ENCODE results near the gene ARMC7.
A peak's percentile ranks its signal among the peaks of the same experiment; 100 is the strongest.

The ARMC7 gene

GRCh38 chr17:75109046-75109406 is 743 bp upstream of the ARMC7 start:
- Histone ChIP-seq H3K4me1 (ENCODE audit: control insufficient read depth, insufficient read depth, low read length) (peaks cover 11% of the 10 kb centered on the region), H3K9me3 (ENCODE audit: control insufficient read depth, low read length) (no peaks in the 10 kb centered on the region)
- DNase-seq (ENCODE audit: low read depth), result no peak

DNA sequence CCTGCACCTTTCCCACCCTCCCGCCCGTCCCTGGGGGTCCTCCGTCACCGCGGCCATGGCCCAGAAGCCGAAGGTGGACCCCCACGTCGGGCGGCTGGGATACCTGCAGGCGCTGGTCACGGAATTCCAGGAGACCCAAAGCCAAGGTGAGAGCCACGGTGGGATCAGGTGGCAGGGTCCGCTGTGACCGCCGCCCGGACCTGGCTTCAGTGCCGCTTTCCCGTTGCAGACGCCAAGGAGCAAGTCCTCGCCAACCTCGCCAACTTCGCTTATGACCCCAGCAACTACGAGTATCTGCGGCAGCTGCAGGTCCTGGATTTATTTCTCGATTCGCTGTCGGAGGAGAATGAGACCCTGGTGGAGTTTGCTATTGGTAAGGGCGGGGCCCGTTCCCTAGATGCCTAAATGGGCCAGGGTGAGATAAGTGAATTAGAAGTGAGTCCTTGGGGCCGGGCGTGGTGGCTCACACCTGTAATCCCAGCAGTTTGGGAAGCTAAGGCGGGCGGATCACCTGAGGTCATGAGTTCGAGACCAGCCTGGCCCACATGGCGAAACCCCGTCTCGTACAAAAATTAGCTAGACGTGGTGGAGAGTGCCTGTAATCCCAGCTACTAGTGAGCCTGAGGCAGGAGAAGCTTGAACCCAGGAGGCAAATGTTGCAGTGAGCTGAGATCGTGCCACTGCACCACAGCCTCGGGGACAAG is 617 bp downstream of the ARMC7 start:
- Histone ChIP-seq H3K9ac (ENCODE audit: low read length) (peak overlapping the region; percentile 90), H3K4me1 (ENCODE audit: control insufficient read depth, insufficient read depth, low read length) (peaks cover 21% of the 10 kb centered on the region), H3K4me3 (ENCODE audit: low read length) (peak overlapping the region; percentile 94), H3K27me3 (replicated peaks; ENCODE audit: control insufficient read depth, insufficient read depth, low read length) (no peaks in the 10 kb centered on the region), H3K9me3 (ENCODE audit: control insufficient read depth, low read length) (no peaks in the 10 kb centered on the region), H3K36me3 (ENCODE audit: control insufficient read depth, insufficient read depth, low read length, severe bottlenecking) (no peaks in the 10 kb centered on the region)
- DNase-seq (ENCODE audit: low read depth), result peak; percentile 25

More at GRCh38 chr17:75109046-75109406, 743 bp upstream of the ARMC7 start:
- H3K36me3 ChIP-seq (ENCODE audit: control insufficient read depth, insufficient read depth, low read length, severe bottlenecking), result no peaks in the 10 kb centered on the region
- peak overlapping the region; percentile 90 for H3K9ac ChIP-seq (ENCODE audit: low read length)
- H3K27me3 ChIP-seq (replicated peaks; ENCODE audit: control insufficient read depth, insufficient read depth, low read length), result no peaks in the 10 kb centered on the region
- peak overlapping the region; percentile 94 for H3K4me3 ChIP-seq (ENCODE audit: low read length)

DNA sequence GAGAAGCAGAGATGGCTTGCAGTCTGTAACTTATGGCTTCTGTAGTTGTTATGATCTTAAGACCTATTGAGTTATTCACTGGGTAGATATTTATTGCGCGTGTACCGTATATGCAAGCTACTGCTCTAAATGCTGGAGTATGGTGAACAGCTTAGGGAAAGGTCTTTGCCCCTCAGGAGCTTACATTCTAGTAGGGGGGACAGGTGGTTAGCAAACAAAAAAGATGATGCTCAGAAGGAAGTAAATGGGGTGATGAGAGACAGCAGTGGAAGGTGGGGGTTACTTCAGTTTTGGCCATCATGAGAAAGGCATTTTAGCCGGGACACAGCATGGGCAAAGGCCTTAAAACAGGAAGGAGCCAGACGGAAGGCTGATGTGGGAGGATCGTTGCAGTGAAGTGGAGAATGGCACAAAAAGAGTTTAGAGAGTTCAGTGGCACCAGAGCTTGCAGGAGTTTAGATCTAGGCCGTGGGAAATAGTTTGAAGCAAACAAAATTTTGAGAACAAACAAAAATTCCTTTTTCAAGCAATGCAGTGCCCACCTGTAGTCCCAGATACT is 2.1 kb downstream of the ARMC7 start:
- Histone ChIP-seq H3K9me3 (ENCODE audit: control insufficient read depth, low read length) (no peaks in the 10 kb centered on the region), H3K9ac (ENCODE audit: low read length) (no peak overlapping the region), H3K4me3 (ENCODE audit: low read length) (no peak overlapping the region), H3K4me1 (ENCODE audit: control insufficient read depth, insufficient read depth, low read length) (peaks cover 33% of the 10 kb centered on the region), H3K27me3 (replicated peaks; ENCODE audit: control insufficient read depth, insufficient read depth, low read length) (no peaks in the 10 kb centered on the region), H3K36me3 (ENCODE audit: control insufficient read depth, insufficient read depth, low read length, severe bottlenecking) (no peaks in the 10 kb centered on the region)
- no peak for DNase-seq (ENCODE audit: low read depth)

DNA sequence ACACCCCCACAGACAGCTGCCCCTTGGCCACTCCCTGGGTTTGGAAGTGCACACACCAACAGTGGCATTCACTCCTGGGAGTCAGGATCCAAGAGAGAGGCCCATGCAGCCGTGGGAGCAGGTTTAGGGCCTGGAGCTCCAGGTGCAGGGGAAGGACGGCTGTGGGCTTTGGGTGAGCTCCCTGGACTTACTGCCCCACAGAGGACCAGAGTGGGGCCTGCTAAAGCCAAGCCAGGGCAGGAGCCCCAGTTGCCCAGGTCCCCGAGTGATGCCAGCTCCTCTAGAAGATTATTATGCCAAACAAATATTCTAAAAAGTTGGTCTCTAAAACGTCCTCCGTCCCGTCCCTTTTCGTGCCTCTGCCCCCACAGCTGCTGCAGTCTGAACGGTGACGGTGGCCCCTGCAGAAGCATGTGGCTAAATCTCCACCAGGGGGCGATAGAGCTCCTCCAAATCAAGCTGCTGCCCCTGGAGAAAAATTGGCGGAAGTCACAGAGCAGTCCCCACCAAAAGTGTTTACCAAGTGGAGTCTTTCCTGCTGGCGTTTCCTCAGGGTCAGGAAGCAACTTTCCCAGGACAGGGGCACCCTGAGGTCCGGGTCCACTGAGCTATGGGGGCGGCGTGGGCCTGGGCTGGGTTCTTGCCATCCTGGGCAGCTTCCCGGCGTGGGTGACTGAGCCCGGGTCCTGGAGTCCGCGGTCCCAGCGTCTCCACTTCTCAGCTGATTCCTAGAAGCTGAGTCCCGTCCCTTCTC is 4.2 kb downstream of the ARMC7 start:
- Histone ChIP-seq H3K36me3 (ENCODE audit: control insufficient read depth, insufficient read depth, low read length, severe bottlenecking) (peaks cover 7% of the 10 kb centered on the region), H3K4me1 (ENCODE audit: control insufficient read depth, insufficient read depth, low read length) (peaks cover 35% of the 10 kb centered on the region), H3K9ac (ENCODE audit: low read length) (peak overlapping the region; percentile 83), H3K27me3 (replicated peaks; ENCODE audit: control insufficient read depth, insufficient read depth, low read length) (no peaks in the 10 kb centered on the region), H3K4me3 (ENCODE audit: low read length) (peak overlapping the region; percentile 82), H3K9me3 (ENCODE audit: control insufficient read depth, low read length) (no peaks in the 10 kb centered on the region)
- DNase-seq (ENCODE audit: low read depth), result peak; percentile 96

DNA sequence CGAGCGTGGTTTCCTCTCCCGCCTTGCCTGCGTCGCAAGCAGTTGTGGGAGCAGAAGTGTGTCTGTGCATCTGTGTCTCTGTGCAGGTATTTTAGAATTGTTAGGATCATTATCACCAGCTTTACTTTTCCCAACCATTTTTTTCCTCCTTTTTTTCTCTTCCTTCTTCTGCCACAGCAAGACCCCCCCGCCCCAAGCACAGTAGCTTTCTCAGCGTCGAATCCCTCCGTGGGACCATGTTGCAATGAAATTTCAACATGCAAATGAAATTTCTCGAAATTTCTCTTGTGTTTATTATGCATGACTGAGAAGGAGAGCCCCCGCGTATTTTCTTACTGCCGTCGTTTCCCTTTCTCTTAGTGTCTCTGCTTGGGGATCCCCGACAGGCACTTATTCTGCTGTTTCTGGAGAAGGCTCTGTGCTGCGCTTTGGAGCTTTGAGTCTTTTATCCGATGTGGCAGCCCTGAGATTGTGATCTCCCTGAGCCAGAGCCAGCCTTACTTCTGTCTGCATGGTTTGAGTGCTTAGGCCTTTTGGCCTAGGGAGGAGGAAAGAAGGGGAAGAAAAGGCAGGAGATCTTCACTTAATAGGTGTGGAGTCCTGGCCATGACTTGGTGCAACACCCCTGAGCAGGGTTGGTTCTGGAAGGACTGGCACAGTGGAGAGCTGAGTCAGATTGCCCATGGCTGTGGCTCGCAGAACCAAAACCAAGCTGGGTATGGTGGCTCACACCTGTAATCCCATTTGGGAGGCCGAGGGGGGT is 5.0 kb downstream of the ARMC7 start:
- peaks cover 7% of the 10 kb centered on the region for H3K36me3 ChIP-seq (ENCODE audit: control insufficient read depth, insufficient read depth, low read length, severe bottlenecking)
- peaks cover 30% of the 10 kb centered on the region for H3K4me1 ChIP-seq (ENCODE audit: control insufficient read depth, insufficient read depth, low read length)
- peak overlapping the region; percentile 83 for H3K9ac ChIP-seq (ENCODE audit: low read length)
- no peaks in the 10 kb centered on the region for H3K27me3 ChIP-seq (replicated peaks; ENCODE audit: control insufficient read depth, insufficient read depth, low read length)
- DNase-seq (ENCODE audit: low read depth), result no peak
- no peaks in the 10 kb centered on the region for H3K9me3 ChIP-seq (ENCODE audit: control insufficient read depth, low read length)
- H3K4me3 ChIP-seq (ENCODE audit: low read length), result peak overlapping the region; percentile 82

GRCh38 chr17:75115555-75115954 is 5.8 kb downstream of the ARMC7 start:
- DNase-seq (ENCODE audit: low read depth), result no peak
- H3K4me3 ChIP-seq (ENCODE audit: low read length), result no peak overlapping the region
- no peak overlapping the region for H3K9ac ChIP-seq (ENCODE audit: low read length)
- peaks cover 7% of the 10 kb centered on the region for H3K36me3 ChIP-seq (ENCODE audit: control insufficient read depth, insufficient read depth, low read length, severe bottlenecking)
- H3K9me3 ChIP-seq (ENCODE audit: control insufficient read depth, low read length), result no peaks in the 10 kb centered on the region
- peaks cover 27% of the 10 kb centered on the region for H3K4me1 ChIP-seq (ENCODE audit: control insufficient read depth, insufficient read depth, low read length)
- H3K27me3 ChIP-seq (replicated peaks; ENCODE audit: control insufficient read depth, insufficient read depth, low read length), result no peaks in the 10 kb centered on the region

DNA sequence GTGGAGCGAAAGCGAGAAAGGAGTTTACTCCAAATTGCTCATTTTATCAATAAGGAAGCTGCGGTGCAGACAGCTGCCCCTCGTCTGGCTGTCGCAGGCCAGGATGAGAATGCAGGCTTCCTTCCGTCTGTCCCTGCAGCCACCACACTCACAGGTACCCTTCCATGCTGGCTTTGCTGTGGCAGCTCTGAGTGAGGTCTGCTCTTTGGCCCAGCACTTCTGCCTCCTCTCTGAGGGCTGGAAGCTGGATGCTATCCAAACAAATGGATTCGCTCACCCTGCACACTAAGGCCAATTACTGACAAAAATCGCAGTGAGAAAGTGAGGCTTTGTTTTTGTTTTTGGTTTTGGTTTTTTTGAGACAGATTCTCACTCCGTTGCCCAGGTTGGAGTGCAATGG is 7.0 kb downstream of the ARMC7 start:
- H3K4me1 ChIP-seq (ENCODE audit: control insufficient read depth, insufficient read depth, low read length), result peaks cover 24% of the 10 kb centered on the region
- H3K4me3 ChIP-seq (ENCODE audit: low read length), result no peak overlapping the region
- DNase-seq (ENCODE audit: low read depth), result no peak
- H3K27me3 ChIP-seq (replicated peaks; ENCODE audit: control insufficient read depth, insufficient read depth, low read length), result no peaks in the 10 kb centered on the region
- H3K36me3 ChIP-seq (ENCODE audit: control insufficient read depth, insufficient read depth, low read length, severe bottlenecking), result peaks cover 11% of the 10 kb centered on the region
- no peaks in the 10 kb centered on the region for H3K9me3 ChIP-seq (ENCODE audit: control insufficient read depth, low read length)
- H3K9ac ChIP-seq (ENCODE audit: low read length), result no peak overlapping the region

- Histone ChIP-seq H3K9ac (ENCODE audit: low read length) (no peak overlapping the region), H3K27me3 (replicated peaks; ENCODE audit: control insufficient read depth, insufficient read depth, low read length) (no peaks in the 10 kb centered on the region), H3K9me3 (ENCODE audit: control insufficient read depth, low read length) (no peaks in the 10 kb centered on the region), H3K4me3 (ENCODE audit: low read length) (no peak overlapping the region), H3K4me1 (ENCODE audit: control insufficient read depth, insufficient read depth, low read length) (peaks cover 24% of the 10 kb centered on the region), H3K36me3 (ENCODE audit: control insufficient read depth, insufficient read depth, low read length, severe bottlenecking) (peaks cover 11% of the 10 kb centered on the region)
- no peak for DNase-seq (ENCODE audit: low read depth)
These were observed 8.5 kb downstream of the ARMC7 start for GRCh38 chr17:75118307-75118706.

DNA sequence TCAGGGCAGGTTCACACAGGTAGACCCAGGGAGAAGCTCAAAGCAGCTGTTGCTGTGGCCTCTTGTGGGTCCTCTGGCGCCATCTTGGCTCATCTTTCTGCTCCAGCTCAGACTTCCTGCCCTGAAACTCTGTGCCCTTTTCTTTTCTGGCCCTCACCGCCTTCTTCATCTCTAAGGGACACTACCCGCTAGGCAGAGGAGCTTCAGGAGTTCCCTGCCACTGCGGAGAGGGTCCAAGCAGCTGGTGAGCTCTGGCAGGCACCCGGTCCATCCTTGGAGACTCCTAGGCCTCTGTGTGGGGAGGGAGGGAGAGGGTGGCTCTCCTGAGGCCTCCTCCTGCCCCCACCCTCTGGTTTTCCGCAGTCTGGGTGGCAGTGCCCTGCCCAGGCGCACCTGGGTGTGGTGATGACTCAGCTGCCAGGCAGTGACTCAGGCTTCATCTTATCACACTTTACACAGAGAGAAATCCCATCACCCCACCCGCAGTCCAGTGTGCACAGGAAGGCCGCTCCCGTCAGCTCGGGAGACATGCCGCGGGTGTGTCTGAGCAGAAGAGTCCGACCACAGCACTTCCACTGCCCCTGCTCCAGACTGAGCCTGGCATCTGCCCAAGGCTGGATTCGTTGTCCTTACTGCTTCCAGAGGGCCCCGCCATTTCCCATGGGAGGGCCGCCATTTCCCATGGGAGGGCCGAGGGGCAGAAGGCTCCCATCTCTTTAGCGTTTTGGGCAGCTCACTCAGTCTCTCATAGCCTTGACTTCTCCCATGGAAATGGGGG is 14.5 kb downstream of the ARMC7 start:
- Histone ChIP-seq H3K27me3 (replicated peaks; ENCODE audit: control insufficient read depth, insufficient read depth, low read length) (no peaks in the 10 kb centered on the region), H3K4me3 (ENCODE audit: low read length) (no peak overlapping the region), H3K36me3 (ENCODE audit: control insufficient read depth, insufficient read depth, low read length, severe bottlenecking) (peaks cover 9% of the 10 kb centered on the region), H3K9me3 (ENCODE audit: control insufficient read depth, low read length) (no peaks in the 10 kb centered on the region), H3K9ac (ENCODE audit: low read length) (no peak overlapping the region), H3K4me1 (ENCODE audit: control insufficient read depth, insufficient read depth, low read length) (no peaks in the 10 kb centered on the region)
- no peak for DNase-seq (ENCODE audit: low read depth)

DNA sequence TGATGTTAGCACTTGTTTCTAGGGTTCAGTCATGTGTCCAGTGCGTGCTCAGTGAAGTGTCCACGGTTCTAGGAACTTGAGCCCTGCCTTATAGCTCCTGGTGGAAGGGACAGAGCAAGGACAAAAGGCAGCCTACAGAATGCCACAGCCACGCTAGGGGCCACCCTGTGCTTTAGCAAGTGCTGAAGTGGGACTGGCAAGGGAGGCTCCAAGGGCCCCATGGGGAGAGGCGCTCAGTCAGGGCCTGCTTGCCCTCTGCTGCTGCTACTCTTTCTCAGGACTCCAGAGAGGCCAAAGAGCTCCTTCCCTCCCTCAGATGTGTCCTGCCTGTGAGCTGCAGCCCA is 15.0 kb downstream of the ARMC7 start:
- no peak overlapping the region for H3K4me3 ChIP-seq (ENCODE audit: low read length)
- no peaks in the 10 kb centered on the region for H3K9me3 ChIP-seq (ENCODE audit: control insufficient read depth, low read length)
- H3K4me1 ChIP-seq (ENCODE audit: control insufficient read depth, insufficient read depth, low read length), result no peaks in the 10 kb centered on the region
- no peaks in the 10 kb centered on the region for H3K27me3 ChIP-seq (replicated peaks; ENCODE audit: control insufficient read depth, insufficient read depth, low read length)
- no peak for DNase-seq (ENCODE audit: low read depth)
- H3K36me3 ChIP-seq (ENCODE audit: control insufficient read depth, insufficient read depth, low read length, severe bottlenecking), result peaks cover 14% of the 10 kb centered on the region
- no peak overlapping the region for H3K9ac ChIP-seq (ENCODE audit: low read length)

Data from adipocyte (in vitro differentiated cells).